MM.1S (cell line): Measurements from ENCODE around the gene PRCP.

Experiments used
- DNase-seq: peaks from one replicate; pipeline ENCODE4 v3.0.0-alpha.2; 2015
- H2AFZ ChIP-seq: fragments of 300-600 bp; sonication (generic); 2 replicates; pipeline ENCODE4 v1.6.0; 2016; ENCODE audit warnings: antibody characterized with exemption, low read length
- H3F3A ChIP-seq: fragments of 300-600 bp; sonication (generic); 2 replicates; pipeline ENCODE4 v1.6.1; 2016; ENCODE audit warnings: mild to moderate bottlenecking, antibody characterized with exemption, low read length, moderate library complexity, mixed read lengths; ENCODE audit not compliant: insufficient read depth
- H3K27ac ChIP-seq: fragments of 300-600 bp; sonication (generic); 2 replicates; pipeline ENCODE4 v1.5.1; 2016; ENCODE audit warnings: mild to moderate bottlenecking, low read length
- H3K27me3 ChIP-seq: fragments of 300-600 bp; sonication (generic); replicated peaks from 2 replicates; pipeline ENCODE4 v1.6.0; 2016; ENCODE audit warnings: low read length; ENCODE audit not compliant: insufficient read depth
- H3K36me3 ChIP-seq: fragments of 300-600 bp; sonication (generic); replicated peaks from 2 replicates; pipeline ENCODE4 v1.6.1; 2016; ENCODE audit warnings: mild to moderate bottlenecking, low read length, mixed read lengths; ENCODE audit not compliant: insufficient read depth
- H3K4me1 ChIP-seq: fragments of 300-600 bp; sonication (generic); 2 replicates; pipeline ENCODE4 v1.6.1; 2016; ENCODE audit warnings: low read length, mixed read lengths
- H3K4me2 ChIP-seq: fragments of 300-600 bp; sonication (generic); 2 replicates; pipeline ENCODE4 v1.6.0; 2016; ENCODE audit warnings: low read depth, low read length
- H3K4me3 ChIP-seq: fragments of 300-600 bp; sonication (generic); 2 replicates; pipeline ENCODE4 v1.5.1; 2016; ENCODE audit warnings: low read length, mixed read lengths
- H3K79me2 ChIP-seq: fragments of 300-600 bp; sonication (generic); 2 replicates; pipeline ENCODE4 v1.6.1; 2016; ENCODE audit warnings: mixed run types, low read length, mixed read lengths
- H3K9ac ChIP-seq: fragments of 300-600 bp; sonication (generic); 2 replicates; pipeline ENCODE4 v1.6.1; 2016; ENCODE audit warnings: low read length, mixed read lengths
- H3K9me2 ChIP-seq: fragments of 300-600 bp; sonication (generic); replicated peaks from 2 replicates; pipeline ENCODE4 v1.6.1; 2016; ENCODE audit warnings: mild to moderate bottlenecking, low read length, mixed read lengths; ENCODE audit not compliant: insufficient read depth
- H3K9me3 ChIP-seq: fragments of 300-600 bp; sonication (generic); replicated peaks from 2 replicates; pipeline ENCODE4 v1.6.1; 2016; ENCODE audit warnings: mild to moderate bottlenecking, low read length, mixed read lengths; ENCODE audit not compliant: insufficient read depth
- H4K20me1 ChIP-seq: fragments of 300-600 bp; sonication (generic); 2 replicates; pipeline ENCODE4 v1.6.1; 2016; ENCODE audit warnings: mild to moderate bottlenecking, low read length, moderate library complexity, mixed read lengths; ENCODE audit not compliant: insufficient read depth
- CTCF ChIP-seq: fragments of 300-600 bp; sonication (generic); IDR thresholded peaks from 2 replicates; pipeline ENCODE4 v1.5.1; 2016; ENCODE audit warnings: antibody characterized with exemption, low read length, mixed read lengths
- EZH2 ChIP-seq: fragments of 300-600 bp; sonication (generic); optimal IDR thresholded peaks from 2 replicates; pipeline ENCODE3; 2017; ENCODE audit warnings: low read depth, mild to moderate bottlenecking, antibody characterized with exemption, low read length, mixed read lengths
- EZH2phosphoT487 ChIP-seq: fragments of 300-600 bp; sonication (generic); IDR thresholded peaks from 2 replicates; pipeline ENCODE4 v1.6.1; 2018; ENCODE audit warnings: antibody characterized with exemption, low read length

PRCP gene

GRCh38 chr11:82787981-82788380, 112.2 kb downstream of the PRCP start:
- Histone ChIP-seq H3K4me2 (no peak overlapping the region), H3K4me1 (peaks cover 43% of the 10 kb centered on the region), H2AFZ (no peak overlapping the region), H3K9me2 (no peaks in the 10 kb centered on the region), H3K27ac (no peak overlapping the region), H3K9ac (no peak overlapping the region), H3F3A (peaks cover 22% of the 10 kb centered on the region; the same call in 1 of the 2 replicates), H3K79me2 (no peaks in the 10 kb centered on the region), H3K27me3 (no peaks in the 10 kb centered on the region), H3K36me3 (no peaks in the 10 kb centered on the region), H3K9me3 (no peaks in the 10 kb centered on the region), H3K4me3 (no peak overlapping the region), H4K20me1 (no peaks in the 10 kb centered on the region)
- TF ChIP-seq CTCF (no peak), EZH2 (no peak), EZH2phosphoT487 (no peak)
- DNase-seq: no peak

DNA sequence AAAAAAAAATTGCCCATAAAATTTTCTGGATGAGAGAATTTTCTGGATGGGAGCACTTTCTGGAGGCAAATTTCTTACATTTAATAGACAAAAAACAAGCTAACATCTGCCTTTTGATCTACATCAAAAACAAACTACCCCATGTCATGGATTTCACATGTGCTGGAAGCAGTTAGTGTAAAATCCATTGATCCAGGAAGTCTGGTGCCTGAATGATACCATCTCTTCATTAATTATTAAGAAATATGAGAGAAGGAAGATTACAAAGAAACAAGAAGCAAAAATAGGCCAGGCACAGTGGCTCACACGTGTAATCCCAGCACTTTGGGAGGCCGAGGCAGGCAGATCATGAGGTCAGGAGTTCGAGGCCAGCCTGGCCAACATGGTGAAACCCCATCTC, 113.4 kb downstream of the PRCP start:
- TF ChIP-seq EZH2phosphoT487 (no peak), EZH2 (no peak), CTCF (no peak)
- H4K20me1 ChIP-seq: no peaks in the 10 kb centered on the region
- no peak for DNase-seq
- H3K36me3 ChIP-seq: no peaks in the 10 kb centered on the region
- peaks cover 50% of the 10 kb centered on the region for H3K4me1 ChIP-seq
- no peak overlapping the region for H3K4me2 ChIP-seq
- H3K79me2 ChIP-seq: no peaks in the 10 kb centered on the region
- H3K4me3 ChIP-seq: no peak overlapping the region
- H3K27me3 ChIP-seq: no peaks in the 10 kb centered on the region
- no peak overlapping the region for H2AFZ ChIP-seq
- peaks cover 27% of the 10 kb centered on the region for H3F3A ChIP-seq
- no peaks in the 10 kb centered on the region for H3K9me2 ChIP-seq
- no peaks in the 10 kb centered on the region for H3K9me3 ChIP-seq
- no peak overlapping the region for H3K9ac ChIP-seq
- H3K27ac ChIP-seq: no peak overlapping the region

GRCh38 chr11:82786001-82786400, 114.2 kb downstream of the PRCP start:
- peaks cover 41% of the 10 kb centered on the region for H3K4me1 ChIP-seq
- peaks cover 19% of the 10 kb centered on the region for H3F3A ChIP-seq
- no peaks in the 10 kb centered on the region for H3K27me3 ChIP-seq
- DNase-seq: no peak
- H3K36me3 ChIP-seq: no peaks in the 10 kb centered on the region
- H3K4me2 ChIP-seq: no peak overlapping the region
- no peak overlapping the region for H3K9ac ChIP-seq
- TF ChIP-seq EZH2phosphoT487: no peak
- TF ChIP-seq EZH2: no peak
- TF ChIP-seq CTCF: no peak
- no peaks in the 10 kb centered on the region for H3K9me2 ChIP-seq
- no peaks in the 10 kb centered on the region for H3K79me2 ChIP-seq
- H4K20me1 ChIP-seq: no peaks in the 10 kb centered on the region
- H2AFZ ChIP-seq: no peak overlapping the region
- no peaks in the 10 kb centered on the region for H3K9me3 ChIP-seq
- H3K4me3 ChIP-seq: no peak overlapping the region
- no peak overlapping the region for H3K27ac ChIP-seq
